Naive thymus-derived CD8-positive, alpha-beta T cell (primary cell): Measurements from ENCODE around the gene EVPL. TPM values are rescaled to one million over a fixed set of nuclear protein-coding genes. Genes with fewer than 3 reads are reported as not detected.

Experiments
- ATAC-seq, 2 donors: fragments of 150-1000 bp; cut with Tn5 transposase in 1 of 2; sonication (Bioruptor Pico), chemical (Tn5 transposase) in 1 of 2; 1 replicate in 1 of 2; 2 replicates in 1 of 2; pipeline ENCODE4 v1.10.0; 2021; ENCODE audit warnings: mild to moderate bottlenecking in 2 of 2, moderate library complexity in 2 of 2
- POLR2A ChIA-PET: fragments of 350-600 bp; sonication (Branson Sonifier 250); formaldehyde crosslinking; loops from one replicate; lab custom pipeline; 2021; ENCODE audit warnings: antibody characterized with exemption; lab: Charles Lee
- DNase-seq, 10 donors: peaks; one replicate each; pipeline versions ENCODE4 v3.0.0 to v3.0.0-alpha.2; 2020 to 2022
- H3K27ac Mint-ChIP-seq, 10 donors: one replicate each; pipeline ENCODE4 v1.8.0; 2020 to 2022; ENCODE audit warnings: mild to moderate bottlenecking in 10 of 10, mixed read lengths in 10 of 10, moderate library complexity in 4 of 10, inconsistent platforms in 1 of 10
- H3K27me3 Mint-ChIP-seq, 5 donors: one replicate each; pipeline ENCODE4 v1.8.0; 2021 to 2022; ENCODE audit warnings: mixed read lengths in 5 of 5
- H3K36me3 Mint-ChIP-seq, 3 donors: one replicate each; pipeline ENCODE4 v1.8.0; 2020 to 2022; ENCODE audit warnings: mixed read lengths in 3 of 3, mild to moderate bottlenecking in 2 of 3, inconsistent platforms in 1 of 3
- H3K4me1 Mint-ChIP-seq, 4 donors: one replicate each; pipeline ENCODE4 v1.8.0; 2021 to 2022; ENCODE audit warnings: mixed read lengths in 4 of 4
- H3K4me3 Mint-ChIP-seq, 10 donors: one replicate each; pipeline ENCODE4 v1.8.0; 2020 to 2022; ENCODE audit warnings: mild to moderate bottlenecking in 10 of 10, mixed read lengths in 10 of 10, moderate library complexity in 6 of 10, inconsistent platforms in 1 of 10
- H3K9me3 Mint-ChIP-seq, 9 donors: one replicate each; pipeline ENCODE4 v1.8.0; 2020 to 2022; ENCODE audit warnings: mixed read lengths in 9 of 9, mild to moderate bottlenecking in 3 of 9, inconsistent platforms in 1 of 9, moderate library complexity in 1 of 9
- polyA plus RNA-seq, 3 donors: library from polyadenylated mRNA; unstranded; fragments of 300-500 nt; fragmentation: Illumina TruSeq; gene quantifications; one replicate each; pipeline ENCODE4 v1.2.3, GENCODE V29; 2021
- total RNA-seq, 8 experiments: library from RNA in 2 of 8; stranded (reverse) in 2 of 8; gene quantifications; one replicate each; pipeline ENCODE4 v1.2.3 and lab custom pipeline; 2021 to 2026

The EVPL gene
- total and polyA plus RNA-seq, 5 experiments from 2014 or later: 0.74 to 8.2 (median 4.3) TPM; not detected in 1

- no peaks in the 10 kb centered on the region for H3K27me3 Mint-ChIP-seq
- DNase-seq (peak in 1 of 10 donors; percentile 42), ATAC-seq (peak; percentile 63 to 70)
- H3K4me3 Mint-ChIP-seq: no peak overlapping the region
- POLR2A ChIA-PET: interaction anchor here (1.1 to 2.1 kb wide), 4 partner anchors 9 to 47 kb away, joined by 3 to 10 read pairs (median 4); no protein-coding TSS in a partner anchor
- H3K27ac Mint-ChIP-seq: peak overlapping the region in 2 of 10 donors; percentile 29 to 77
- no peaks in the 10 kb centered on the region for H3K9me3 Mint-ChIP-seq
- H3K36me3 Mint-ChIP-seq: peaks cover 5 to 96% (median 26%) of the 10 kb centered on the region in 3 donors
- H3K4me1 Mint-ChIP-seq: peaks cover 0 to 11% (median 4%) of the 10 kb centered on the region in 4 donors
These were observed 29.8 kb upstream of the EVPL start for GRCh38 chr17:76056882-76057281.

- H3K36me3 Mint-ChIP-seq: peaks cover 4 to 95% (median 22%) of the 10 kb centered on the region in 3 donors
- H3K9me3 Mint-ChIP-seq: no peaks in the 10 kb centered on the region
- H3K27me3 Mint-ChIP-seq: no peaks in the 10 kb centered on the region
- H3K4me3 Mint-ChIP-seq: no peak overlapping the region
- POLR2A ChIA-PET: interaction anchor here (0.8 to 1.6 kb wide), 3 partner anchors 16 to 37 kb away, joined by 3 to 5 read pairs (median 3); no protein-coding TSS in a partner anchor
- no peak for ATAC-seq
- no peak for DNase-seq
- H3K27ac Mint-ChIP-seq: peak overlapping the region in 3 of 10 donors; percentile 24 to 75 (median 35)
- peaks cover 5 to 23% (median 18%) of the 10 kb centered on the region in 4 donors for H3K4me1 Mint-ChIP-seq
These were observed 27.0 kb upstream of the EVPL start for GRCh38 chr17:76054112-76054476.

DNA sequence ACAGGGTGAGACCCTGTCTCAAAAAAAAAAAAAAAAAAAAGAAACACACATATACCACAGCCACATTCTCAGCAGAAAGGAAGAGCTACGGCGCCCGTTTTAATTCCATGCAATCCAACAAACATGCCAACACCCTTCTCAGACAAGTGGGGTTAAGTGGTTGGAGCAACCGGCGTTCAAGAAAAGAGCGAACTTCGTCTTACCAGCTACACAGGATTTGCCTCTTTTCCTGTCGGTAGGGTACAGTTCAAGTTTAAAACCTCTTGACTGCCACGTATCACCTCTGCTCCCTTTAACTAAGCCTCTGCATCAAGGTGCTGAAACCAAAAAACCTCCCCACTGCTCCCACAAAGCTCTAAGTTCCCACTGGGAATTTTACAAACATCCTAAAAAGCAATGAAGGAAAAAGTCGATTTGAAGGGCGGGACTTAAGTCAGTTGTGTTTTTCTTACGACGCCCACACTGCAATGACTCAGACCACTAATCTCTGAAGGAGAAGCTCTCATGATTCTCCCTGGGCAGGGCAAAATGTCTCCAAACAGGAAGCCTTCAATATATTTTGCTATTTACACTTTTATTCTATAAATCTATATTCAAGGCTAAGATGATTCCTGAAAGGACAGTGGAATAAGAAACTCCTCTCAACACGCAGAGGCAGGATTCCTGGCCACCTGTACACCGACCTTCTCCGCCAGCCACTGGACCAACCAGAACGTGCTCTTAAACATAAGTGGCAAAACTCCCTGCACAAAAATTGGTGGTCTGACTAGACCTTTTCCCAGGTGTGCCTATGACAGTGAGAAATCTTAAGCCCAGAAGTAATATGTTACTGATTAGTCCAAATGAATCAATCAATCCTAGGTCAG, 26.4 kb upstream of the EVPL start:
- DNase-seq: no peak

DNA sequence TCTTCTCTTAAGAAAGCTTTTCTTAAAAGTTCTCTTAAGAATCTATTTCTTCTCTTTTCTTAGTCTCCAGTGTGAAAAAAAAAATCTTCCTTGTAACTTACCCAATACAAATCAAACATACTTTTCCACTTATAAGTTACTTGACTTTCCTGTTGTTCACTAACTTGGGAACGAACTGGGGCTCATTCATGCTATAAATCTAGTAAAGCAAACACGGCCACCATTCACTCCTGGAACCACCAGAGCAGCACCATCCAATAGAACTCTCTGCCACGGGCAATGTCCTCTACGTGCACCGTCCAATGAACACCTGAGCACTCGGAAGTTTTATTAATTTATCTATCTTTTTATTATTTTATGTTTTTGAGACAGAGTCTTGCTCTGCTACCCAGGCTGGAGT, 24.5 kb upstream of the EVPL start:
- no peaks in the 10 kb centered on the region for H3K27me3 Mint-ChIP-seq
- no peak for DNase-seq
- H3K9me3 Mint-ChIP-seq: no peaks in the 10 kb centered on the region
- peaks cover 10 to 32% (median 26%) of the 10 kb centered on the region in 4 donors for H3K4me1 Mint-ChIP-seq
- peak overlapping the region in 4 of 10 donors; percentile 1 to 70 (median 56) for H3K27ac Mint-ChIP-seq
- POLR2A ChIA-PET: interaction anchor here (1.5 kb wide), 1 partner anchor 23 kb away, joined by 3 read pairs; no protein-coding TSS in a partner anchor
- peaks cover 12 to 86% (median 13%) of the 10 kb centered on the region in 3 donors for H3K36me3 Mint-ChIP-seq
- ATAC-seq: no peak
- H3K4me3 Mint-ChIP-seq: no peak overlapping the region

More for the DNA sequence above, 26.4 kb upstream of the EVPL start:
- no peak for ATAC-seq
- Mint-ChIP-seq H3K4me1 (peaks cover 10 to 30% (median 22%) of the 10 kb centered on the region in 4 donors), H3K9me3 (no peaks in the 10 kb centered on the region), H3K27ac (peak overlapping the region in 5 of 10 donors; percentile 24 to 75 (median 25)), H3K4me3 (peak overlapping the region in 1 of 10 donors; percentile 38), H3K27me3 (no peaks in the 10 kb centered on the region), H3K36me3 (peaks cover 4 to 95% (median 19%) of the 10 kb centered on the region in 3 donors)
- POLR2A ChIA-PET: interaction anchor here (0.6 to 1.6 kb wide), 4 partner anchors 22 to 37 kb away, joined by 3 to 5 read pairs (median 4); partner anchors contain the start of gene EVPL

- no peak for ATAC-seq
- Mint-ChIP-seq H3K4me3 (no peak overlapping the region), H3K36me3 (peaks cover 8 to 86% (median 12%) of the 10 kb centered on the region in 3 donors), H3K9me3 (no peaks in the 10 kb centered on the region), H3K4me1 (peaks cover 10 to 30% (median 25%) of the 10 kb centered on the region in 4 donors), H3K27ac (peak overlapping the region in 8 of 10 donors; percentile 34 to 85 (median 75)), H3K27me3 (no peaks in the 10 kb centered on the region)
- POLR2A ChIA-PET: interaction anchor here (1.5 kb wide), 1 partner anchor 22 kb away, joined by 3 read pairs; no protein-coding TSS in a partner anchor
- no peak for DNase-seq
These were observed 23.7 kb upstream of the EVPL start for GRCh38 chr17:76050538-76051467.

DNA sequence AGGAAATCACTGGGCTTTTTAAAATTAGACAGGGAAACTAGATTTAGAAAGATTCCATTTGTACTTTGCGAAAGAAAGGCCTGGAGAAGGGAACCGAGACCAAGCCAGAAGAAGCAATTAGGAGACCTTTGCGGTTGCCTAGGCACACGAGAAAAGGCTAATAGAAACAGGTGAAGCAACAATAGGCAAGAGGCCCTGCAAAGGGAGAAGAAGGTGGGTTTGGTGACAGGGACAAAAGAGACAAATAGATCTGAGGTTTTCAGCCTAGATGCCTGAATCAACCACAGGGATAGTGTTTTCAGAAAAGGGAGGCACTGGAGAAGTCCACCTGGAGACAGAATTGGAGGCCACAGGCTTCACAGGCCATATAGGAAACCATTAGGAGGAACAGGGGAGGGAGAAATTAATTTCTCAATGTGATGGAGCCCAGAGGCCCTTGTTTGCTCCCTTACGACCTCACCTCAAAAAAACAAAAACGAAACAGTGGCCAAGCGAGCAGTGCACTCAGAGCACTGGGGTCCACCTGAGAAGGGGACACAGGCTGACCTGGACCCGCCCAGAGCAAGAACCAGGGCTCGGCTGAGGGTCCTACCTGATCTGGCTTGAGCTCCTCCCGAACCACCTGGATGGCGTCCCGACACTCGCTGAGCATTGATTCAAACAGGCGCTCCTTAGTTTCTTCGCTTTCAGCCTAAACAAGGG, 22.9 kb upstream of the EVPL start:
- DNase-seq (no peak), ATAC-seq (no peak)
- Mint-ChIP-seq H3K4me1 (peaks cover 10 to 30% (median 25%) of the 10 kb centered on the region in 4 donors), H3K27ac (peak overlapping the region in 8 of 10 donors; percentile 73 to 90 (median 82)), H3K4me3 (no peak overlapping the region), H3K36me3 (peaks cover 8 to 87% (median 12%) of the 10 kb centered on the region in 3 donors), H3K27me3 (no peaks in the 10 kb centered on the region), H3K9me3 (no peaks in the 10 kb centered on the region)
- POLR2A ChIA-PET: interaction anchor here (1.2 to 1.5 kb wide), 3 partner anchors 15 to 36 kb away, joined by 3 to 5 read pairs (median 5); no protein-coding TSS in a partner anchor

DNA sequence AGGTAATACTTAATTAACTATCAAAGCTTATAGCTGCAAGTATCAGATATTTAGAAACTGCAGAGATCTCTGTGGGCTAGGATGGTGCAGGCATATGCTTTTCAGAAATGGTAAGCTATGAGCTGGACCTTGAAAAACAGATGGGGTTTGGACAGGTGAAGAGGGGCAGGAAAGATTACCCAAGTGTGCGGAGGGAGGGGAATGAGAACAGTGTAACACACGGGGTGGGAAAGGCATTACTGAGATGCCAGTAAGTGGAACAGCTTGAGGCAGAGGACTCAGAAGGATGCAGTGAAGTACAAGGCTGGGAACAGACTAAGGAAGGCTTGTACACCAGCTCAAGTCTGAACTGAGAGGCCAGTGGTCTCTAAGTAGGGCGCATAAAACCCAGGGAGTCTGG, 22.1 kb upstream of the EVPL start:
- POLR2A ChIA-PET: interaction anchor here (1.2 kb wide), 2 partner anchors 16 to 35 kb away, joined by 5 read pairs; no protein-coding TSS in a partner anchor
- Mint-ChIP-seq H3K36me3 (peaks cover 11 to 87% (median 13%) of the 10 kb centered on the region in 3 donors), H3K4me3 (peak overlapping the region in 2 of 10 donors; percentile 8 to 44), H3K9me3 (no peaks in the 10 kb centered on the region), H3K4me1 (peaks cover 10 to 30% (median 25%) of the 10 kb centered on the region in 4 donors), H3K27ac (peak overlapping the region; percentile 45 to 95 (median 84)), H3K27me3 (no peaks in the 10 kb centered on the region)
- no peak for ATAC-seq
- no peak for DNase-seq

GRCh38 chr17:76048711-76049110, 21.6 kb upstream of the EVPL start:
- DNase-seq: peak in 3 of 10 donors; percentile 7 to 58 (median 57)
- peak; percentile 79 to 87 for ATAC-seq
- Mint-ChIP-seq H3K27me3 (no peaks in the 10 kb centered on the region), H3K36me3 (peaks cover 15 to 87% (median 19%) of the 10 kb centered on the region in 3 donors), H3K4me1 (peaks cover 10 to 30% (median 24%) of the 10 kb centered on the region in 4 donors), H3K27ac (peak overlapping the region; percentile 36 to 95 (median 84)), H3K9me3 (no peaks in the 10 kb centered on the region), H3K4me3 (peak overlapping the region in 1 of 10 donors; percentile 8)
- POLR2A ChIA-PET: interaction anchor here (1.2 kb wide), 2 partner anchors 16 to 34 kb away, joined by 5 read pairs; no protein-coding TSS in a partner anchor

- Mint-ChIP-seq H3K36me3 (peaks cover 16 to 87% (median 19%) of the 10 kb centered on the region in 3 donors), H3K27me3 (no peaks in the 10 kb centered on the region), H3K4me3 (no peak overlapping the region), H3K27ac (peak overlapping the region; percentile 31 to 95 (median 81)), H3K4me1 (peaks cover 10 to 30% (median 23%) of the 10 kb centered on the region in 4 donors), H3K9me3 (no peaks in the 10 kb centered on the region)
- POLR2A ChIA-PET: interaction anchor here (2.4 kb wide), 1 partner anchor 9 kb away, joined by 5 read pairs; no protein-coding TSS in a partner anchor
- DNase-seq: no peak
- no peak for ATAC-seq
These were observed 21.0 kb upstream of the EVPL start for GRCh38 chr17:76048025-76048605.

- Mint-ChIP-seq H3K9me3 (no peaks in the 10 kb centered on the region), H3K4me1 (peaks cover 10 to 24% (median 20%) of the 10 kb centered on the region in 4 donors), H3K27ac (no peak overlapping the region), H3K27me3 (no peaks in the 10 kb centered on the region), H3K36me3 (peaks cover 12 to 86% (median 19%) of the 10 kb centered on the region in 3 donors), H3K4me3 (no peak overlapping the region)
- no peak for DNase-seq
- POLR2A ChIA-PET: interaction anchor here (0.6 to 2.4 kb wide), 6 partner anchors 11 to 64 kb away, joined by 3 to 7 read pairs (median 4); no protein-coding TSS in a partner anchor
- no peak for ATAC-seq
These were observed 19.0 kb upstream of the EVPL start for GRCh38 chr17:76046064-76046463.
